ENCODE data around the gene PKD2L2. TPM values are rescaled to one million over a fixed set of nuclear protein-coding genes. Genes with fewer than 3 reads are reported as not detected.

PKD2L2 gene
- total RNA-seq, 2 experiments from 2014 or later: not detected

- Mint-ChIP-seq H3K27ac (no peak overlapping the region), H3K4me1 (ENCODE audit: low read depth) (peaks cover 23% of the 10 kb centered on the region), H3K9me3 (no peaks in the 10 kb centered on the region), H3K4me3 (no peak overlapping the region), H3K27me3 (no peaks in the 10 kb centered on the region), H3K36me3 (ENCODE audit: low read depth) (peaks cover 56% of the 10 kb centered on the region)
- H3K4me3 ChIP-seq (ENCODE audit: low read length): no peak overlapping the region
- no peak for TF ChIP-seq CTCF (IDR thresholded peaks at IDR 0.05)
- no peak for DNase-seq
- no peak overlapping the region for H3K27ac ChIP-seq (ENCODE audit: low read depth in 1 of 2, low read length in 2 of 2)
- intact Hi-C loops (cut with DNase I, micrococcal nuclease): no loop called here
- CTCF ChIA-PET: no interaction called here
- POLR2A ChIA-PET: no interaction called here
- H3K27me3 ChIP-seq (ENCODE audit: control insufficient read depth in 1 of 2, insufficient read depth in 2 of 2, low read length in 2 of 2): no peaks in the 10 kb centered on the region
- no peak for ATAC-seq (ENCODE audit: poor library complexity)
- no peaks in the 10 kb centered on the region for H3K4me1 ChIP-seq (ENCODE audit: insufficient read depth, low read length)
- no peaks in the 10 kb centered on the region for H3K9me3 ChIP-seq (ENCODE audit: control insufficient read depth in 1 of 2, insufficient read depth in 1 of 2, low read length in 2 of 2)
- H3K36me3 ChIP-seq (ENCODE audit: insufficient read depth, low read length): peaks cover 28% of the 10 kb centered on the region
Measured at GRCh38 chr5:137989419-137989818, 100.2 kb downstream of the PKD2L2 start.

Other genes with a start within 250 kb of the PKD2L2 start
- 10 to 100 TPM; 22.0 to 25.9 TPM for gene KLHL3, start 153.4 kb upstream of the PKD2L2 start, total RNA-seq
- 10 to 100 TPM; 52.7 to 53.2 TPM for gene HNRNPA0, start 135.1 kb upstream of the PKD2L2 start, total RNA-seq
- gene MYOT, start 21.6 kb upstream of the PKD2L2 start, total RNA-seq: not detected
- 10 to 100 TPM; 33.1 to 36.7 TPM for gene FAM13B, start 143.6 kb downstream of the PKD2L2 start, total RNA-seq
- gene WNT8A, start 194.6 kb downstream of the PKD2L2 start, total RNA-seq: not detected
- gene NME5, start 250.0 kb downstream of the PKD2L2 start, total RNA-seq: not detected

Measured in CD4-positive, alpha-beta T cell (primary cell).